HG02798 (cell line): ENCODE data around the gene SCAPER.
A peak's percentile ranks its signal among the peaks of the same experiment; 100 is the strongest.

Experiments
- ATAC-seq: cut with Tn5 transposase; IDR thresholded peaks from one replicate; pipeline ENCODE4 v1.9.1; 2021; ENCODE audit warnings: mild to moderate bottlenecking; ENCODE audit not compliant: unreplicated experiment, poor library complexity

SCAPER gene

DNA sequence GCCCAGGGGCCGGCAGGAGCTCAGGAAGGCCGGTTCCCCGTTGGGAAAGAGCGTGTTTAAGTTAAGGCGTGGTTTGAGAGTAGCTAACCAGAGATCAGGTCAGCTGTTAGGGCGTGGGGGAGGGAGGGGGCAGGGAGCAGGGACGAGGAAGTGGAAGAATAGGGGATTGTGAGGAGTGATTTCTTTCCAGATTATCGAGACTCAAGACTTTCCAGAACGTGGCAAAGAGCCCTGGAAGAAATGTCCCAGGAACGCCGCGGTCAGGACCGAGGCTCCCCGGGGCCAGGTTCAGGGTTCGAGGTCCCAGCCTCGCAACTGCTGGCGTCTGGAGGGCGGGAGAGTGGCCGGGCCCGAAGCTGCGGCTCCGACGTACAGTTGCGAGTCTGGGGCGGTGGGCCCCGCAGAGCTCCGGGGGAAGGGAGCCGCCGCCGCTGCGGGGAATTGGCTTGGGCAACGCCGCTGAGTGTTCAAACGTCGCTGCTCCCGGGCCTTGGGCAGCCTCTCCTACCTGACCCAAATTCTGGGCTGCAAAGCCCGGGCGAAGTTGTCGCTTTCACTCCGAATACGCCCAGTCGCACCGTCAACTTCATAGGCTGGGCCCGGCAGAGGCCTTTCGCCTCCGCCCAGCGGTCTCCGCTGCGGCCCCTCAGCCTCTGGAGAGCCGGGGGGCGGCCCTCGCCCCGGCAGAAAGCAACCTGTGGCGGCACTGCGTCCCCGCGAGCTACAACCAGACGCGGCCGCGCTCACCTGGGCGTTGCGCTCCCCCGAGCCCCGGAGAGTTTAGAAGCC, 559.1 kb downstream of the SCAPER start:
- no peak for ATAC-seq

DNA sequence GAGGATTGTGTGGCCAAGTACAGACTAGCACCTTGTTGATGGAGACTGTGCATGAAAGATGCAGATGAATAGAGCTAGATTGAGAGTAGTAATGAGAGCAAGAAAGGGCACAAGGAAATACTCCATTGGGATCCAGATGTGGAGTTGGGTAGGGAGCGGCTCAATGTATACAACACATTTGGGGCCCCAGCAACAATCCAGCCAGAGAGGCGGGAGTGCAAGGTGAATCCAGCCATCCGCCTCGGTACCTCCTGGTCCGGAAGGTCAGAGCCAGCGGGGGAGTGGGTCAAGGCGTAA, 559.6 kb downstream of the SCAPER start:
- no peak for ATAC-seq

DNA sequence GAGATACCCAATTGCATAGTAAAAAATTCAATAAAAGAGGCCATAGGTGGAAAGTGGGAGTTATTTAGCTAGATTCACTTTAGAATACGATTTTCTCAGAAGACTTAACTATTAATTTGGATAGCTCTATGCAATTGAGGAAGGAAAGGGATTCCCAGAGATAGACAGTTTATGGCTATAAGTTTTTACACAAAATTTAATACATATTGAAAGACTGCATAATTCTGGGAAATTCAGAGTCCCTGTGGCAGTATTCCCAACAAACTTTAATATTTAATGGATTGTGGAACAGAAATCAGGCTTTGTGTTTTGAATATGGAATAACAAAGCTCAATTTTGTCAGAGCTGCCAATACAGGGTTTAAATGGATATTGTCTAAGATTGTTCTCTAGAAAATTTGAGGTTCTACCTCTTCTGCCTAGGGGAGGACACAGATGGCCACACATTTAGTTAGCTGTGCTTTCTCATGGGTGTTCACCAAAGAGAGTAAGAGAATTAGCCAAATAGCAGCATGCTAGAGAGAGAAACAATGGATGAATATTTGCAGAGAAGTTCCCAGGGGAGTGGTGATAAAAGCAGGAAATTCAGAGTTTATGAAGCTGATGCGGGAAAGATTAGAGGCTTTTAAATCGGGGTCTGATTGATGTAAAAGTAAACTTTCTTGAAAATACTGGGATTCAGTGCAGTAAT, 560.1 kb downstream of the SCAPER start:
- ATAC-seq = no peak

DNA sequence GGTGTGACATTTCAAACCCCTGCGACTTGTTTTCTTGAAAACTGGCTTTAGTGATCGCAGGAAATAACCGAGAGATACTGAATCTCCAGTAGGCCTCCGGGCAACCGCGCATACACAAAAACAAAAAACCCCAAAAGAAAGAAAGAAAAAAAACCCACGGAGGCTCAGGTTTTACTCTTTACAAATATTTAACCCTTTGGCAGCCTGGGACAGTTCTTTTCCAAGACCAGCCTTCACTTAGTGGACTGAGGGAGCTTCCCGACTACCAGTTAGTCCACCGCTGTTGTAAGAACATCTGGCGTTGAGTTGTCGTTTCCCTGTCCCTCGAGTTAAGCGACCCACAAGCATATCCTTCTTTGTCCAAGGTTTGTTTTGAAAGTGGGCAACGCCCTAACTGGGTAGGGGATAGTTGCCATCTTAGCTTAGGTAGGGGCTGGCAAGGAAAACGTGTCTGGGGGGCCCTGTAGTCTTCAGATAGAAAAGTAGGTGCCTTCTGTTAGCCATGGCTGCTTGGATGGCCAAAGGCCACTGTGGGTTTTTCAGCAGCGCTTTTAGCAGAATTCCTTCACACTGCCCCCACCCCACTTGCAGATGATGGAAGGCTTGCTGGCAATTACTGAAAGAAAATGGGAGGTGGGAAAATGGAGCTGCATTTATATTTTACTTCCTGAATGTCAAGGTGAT, 561.7 kb downstream of the SCAPER start:
- no peak for ATAC-seq

DNA sequence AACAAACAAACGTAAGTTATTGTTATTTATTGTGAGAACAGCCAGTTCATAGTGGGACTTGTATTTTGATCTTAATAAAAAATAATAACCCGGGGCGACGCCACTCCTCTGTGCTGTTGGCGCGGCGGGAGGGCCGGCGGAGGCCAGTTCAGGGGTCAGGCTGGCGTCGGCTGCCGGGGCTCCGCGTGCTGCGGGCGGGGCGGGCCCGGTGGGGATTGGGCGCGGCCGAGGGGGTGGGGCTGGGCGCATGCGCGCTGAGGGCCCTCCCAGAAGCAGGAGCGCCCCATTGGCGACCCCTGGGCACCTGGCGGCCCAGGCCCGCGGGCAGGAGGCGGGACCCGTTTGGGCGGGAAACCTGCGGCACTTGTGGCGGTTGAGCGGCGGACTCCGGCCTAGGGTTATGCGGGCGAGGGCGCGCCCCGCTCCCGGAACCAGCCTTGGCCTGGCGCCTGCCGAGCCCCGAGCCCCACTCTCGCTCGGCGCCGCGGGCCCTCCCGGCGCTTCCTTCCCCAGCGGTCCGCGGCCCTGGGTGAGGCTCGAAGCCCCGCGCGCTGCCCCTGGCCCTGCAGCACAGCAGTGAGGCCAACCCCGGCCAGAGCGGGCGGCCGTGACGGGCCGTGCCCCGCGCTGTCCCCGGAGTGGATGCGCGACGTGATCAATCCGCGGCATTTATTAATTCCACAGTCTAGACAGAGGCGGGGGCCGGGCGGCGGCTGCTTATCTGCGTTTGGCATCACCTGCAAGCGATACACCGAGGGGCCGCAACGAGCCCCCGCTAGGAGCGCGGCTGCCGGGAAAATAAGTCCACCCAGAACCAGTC, 562.5 kb downstream of the SCAPER start:
- no peak for ATAC-seq

DNA sequence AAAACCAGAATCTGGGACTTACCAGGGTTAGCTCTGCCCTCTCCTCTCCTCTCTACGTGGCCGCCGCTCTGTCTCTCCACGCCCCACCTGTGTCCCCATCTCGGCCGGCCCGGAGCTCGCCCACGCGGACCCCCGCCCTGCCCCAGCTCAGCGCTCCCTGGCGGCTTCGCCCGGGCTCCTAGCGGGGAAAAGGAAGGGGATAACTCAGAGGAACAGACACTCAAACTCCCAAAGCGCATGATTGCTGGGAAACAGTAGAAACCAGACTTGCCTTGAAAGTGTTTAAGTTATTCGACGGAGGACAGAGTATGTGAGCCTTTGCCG, 563.1 kb downstream of the SCAPER start:
- ATAC-seq = no peak

DNA sequence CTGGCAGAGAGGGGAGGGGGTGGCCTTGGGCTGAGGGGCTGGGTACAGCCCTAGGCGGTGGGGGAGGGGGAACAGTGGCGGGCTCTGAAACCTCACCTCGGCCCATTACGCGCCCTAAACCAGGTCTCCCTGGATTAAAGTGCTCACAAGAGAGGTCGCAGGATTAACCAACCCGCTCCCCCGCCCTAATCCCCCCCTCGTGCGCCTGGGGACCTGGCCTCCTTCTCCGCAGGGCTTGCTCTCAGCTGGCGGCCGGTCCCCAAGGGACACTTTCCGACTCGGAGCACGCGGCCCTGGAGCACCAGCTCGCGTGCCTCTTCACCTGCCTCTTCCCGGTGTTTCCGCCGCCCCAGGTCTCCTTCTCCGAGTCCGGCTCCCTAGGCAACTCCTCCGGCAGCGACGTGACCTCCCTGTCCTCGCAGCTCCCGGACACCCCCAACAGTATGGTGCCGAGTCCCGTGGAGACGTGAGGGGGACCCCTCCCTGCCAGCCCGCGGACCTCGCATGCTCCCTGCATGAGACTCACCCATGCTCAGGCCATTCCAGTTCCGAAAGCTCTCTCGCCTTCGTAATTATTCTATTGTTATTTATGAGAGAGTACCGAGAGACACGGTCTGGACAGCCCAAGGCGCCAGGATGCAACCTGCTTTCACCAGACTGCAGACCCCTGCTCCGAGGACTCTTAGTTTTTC, 563.6 kb downstream of the SCAPER start:
- ATAC-seq = no peak

DNA sequence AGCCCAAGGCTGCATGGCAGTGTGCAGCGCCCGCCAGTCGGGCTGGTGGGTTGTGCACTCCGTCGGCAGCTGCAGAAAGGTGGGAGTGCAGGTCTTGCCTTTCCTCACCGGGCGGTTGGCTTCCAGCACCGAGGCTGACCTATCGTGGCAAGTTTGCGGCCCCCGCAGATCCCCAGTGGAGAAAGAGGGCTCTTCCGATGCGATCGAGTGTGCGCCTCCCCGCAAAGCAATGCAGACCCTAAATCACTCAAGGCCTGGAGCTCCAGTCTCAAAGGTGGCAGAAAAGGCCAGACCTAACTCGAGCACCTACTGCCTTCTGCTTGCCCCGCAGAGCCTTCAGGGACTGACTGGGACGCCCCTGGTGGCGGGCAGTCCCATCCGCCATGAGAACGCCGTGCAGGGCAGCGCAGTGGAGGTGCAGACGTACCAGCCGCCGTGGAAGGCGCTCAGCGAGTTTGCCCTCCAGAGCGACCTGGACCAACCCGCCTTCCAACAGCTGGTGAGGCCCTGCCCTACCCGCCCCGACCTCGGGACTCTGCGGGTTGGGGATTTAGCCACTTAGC, 564.3 kb downstream of the SCAPER start:
- ATAC-seq = no peak

DNA sequence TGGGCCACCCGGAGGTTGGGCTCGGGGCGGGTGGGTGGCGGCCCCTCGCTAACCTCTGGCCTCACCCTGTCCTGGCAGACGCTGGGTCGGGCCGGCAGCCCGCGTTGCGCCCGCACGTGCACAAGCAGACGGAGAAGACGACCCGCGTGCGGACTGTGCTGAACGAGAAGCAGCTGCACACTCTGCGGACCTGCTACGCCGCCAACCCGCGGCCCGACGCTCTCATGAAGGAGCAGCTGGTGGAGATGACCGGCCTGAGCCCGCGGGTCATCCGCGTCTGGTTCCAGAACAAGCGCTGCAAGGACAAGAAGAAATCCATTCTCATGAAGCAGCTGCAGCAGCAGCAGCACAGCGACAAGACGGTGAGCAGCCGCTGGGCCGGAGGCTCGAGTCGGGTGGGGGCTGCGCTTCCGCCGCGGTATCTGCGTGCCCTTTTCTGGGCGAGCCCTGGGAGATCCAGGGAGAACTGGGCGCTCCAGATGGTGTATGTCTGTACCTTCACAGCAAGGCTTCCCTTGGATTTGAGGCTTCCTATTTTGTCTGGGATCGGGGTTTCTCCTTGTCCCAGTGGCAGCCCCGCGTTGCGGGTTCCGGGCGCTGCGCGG, 564.8 kb downstream of the SCAPER start:
- no peak for ATAC-seq

DNA sequence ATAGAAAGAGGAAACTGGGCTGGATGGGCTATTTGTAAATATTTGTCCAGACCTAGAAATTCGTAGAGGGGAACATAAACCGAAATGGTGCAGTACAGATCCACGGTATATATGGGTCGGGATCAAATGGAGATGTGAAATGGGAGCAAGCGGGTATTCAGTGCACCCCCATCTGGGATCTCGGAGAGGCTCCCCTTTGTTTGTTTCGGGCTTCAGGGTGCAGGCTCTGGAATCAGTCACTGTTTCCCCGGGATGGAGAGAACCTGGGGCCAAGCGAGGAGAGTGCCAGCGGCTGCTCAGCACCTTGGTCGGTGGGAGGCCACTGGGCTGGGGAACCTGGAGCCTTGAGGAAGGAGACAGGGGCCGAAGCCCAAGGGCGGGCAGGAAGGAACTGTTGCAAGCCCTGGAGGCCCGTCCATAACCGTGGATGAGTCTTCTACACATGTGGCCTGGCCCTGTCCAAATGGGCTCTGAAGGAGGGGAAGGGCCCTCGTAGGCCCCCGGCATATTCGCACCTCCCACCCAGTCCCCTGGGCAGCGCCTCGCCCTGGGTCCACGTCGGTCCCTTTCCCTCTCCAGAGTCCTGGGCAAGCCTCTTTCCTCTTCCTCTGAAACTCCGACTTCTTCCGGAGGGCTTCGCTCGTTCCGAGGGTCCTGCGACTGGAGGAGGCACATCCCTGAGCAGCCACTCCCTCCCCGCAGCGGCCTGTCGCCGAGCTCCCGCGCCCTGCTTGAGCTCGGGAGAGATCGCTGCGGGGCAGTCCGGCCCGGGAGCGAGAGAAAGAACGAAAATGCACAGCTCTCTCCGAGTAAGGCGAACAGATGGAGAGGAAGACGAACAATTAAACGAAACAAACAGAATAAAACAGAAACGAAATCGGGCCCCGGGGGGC, 565.6 kb downstream of the SCAPER start:
- no peak for ATAC-seq

DNA sequence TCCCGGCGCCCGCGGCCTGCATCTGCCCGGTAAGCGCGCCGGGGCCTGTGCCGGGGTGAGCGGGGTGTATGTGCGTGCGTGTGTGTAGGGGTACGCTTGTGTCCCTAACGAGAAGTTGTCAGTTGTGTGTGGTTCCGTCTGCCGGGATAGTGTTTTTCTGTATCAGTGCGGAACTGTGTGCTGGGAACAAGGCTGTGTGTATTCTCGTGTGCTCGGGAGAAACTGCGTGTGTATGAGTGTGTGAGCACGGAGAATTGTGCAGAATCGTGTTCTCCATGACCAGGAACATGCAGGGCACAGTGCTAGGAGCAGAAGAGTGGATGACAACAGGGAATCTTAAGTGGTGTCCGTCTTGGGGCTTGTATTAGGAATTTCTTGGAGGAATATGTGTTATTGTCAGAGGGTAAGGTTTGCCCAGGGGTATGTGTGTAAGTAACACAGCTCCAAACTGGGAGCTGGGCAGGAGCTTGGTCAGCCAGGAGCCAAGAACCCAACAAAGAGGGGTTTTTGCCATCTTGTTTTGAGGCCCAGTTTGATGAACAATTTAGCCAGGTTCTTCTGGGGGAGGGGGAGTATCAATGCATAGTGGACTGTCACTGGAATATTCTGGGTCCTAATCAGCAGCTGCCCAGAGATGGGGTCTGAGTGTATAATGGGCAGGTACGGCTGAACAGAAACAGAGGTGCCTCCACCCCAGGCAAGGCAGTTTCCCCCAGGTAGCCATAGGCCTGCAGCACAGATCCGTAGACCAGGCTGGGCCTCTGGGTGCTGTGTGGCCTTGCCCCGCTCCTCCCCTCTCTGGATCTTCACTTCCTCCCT, 566.4 kb downstream of the SCAPER start:
- ATAC-seq = no peak

DNA sequence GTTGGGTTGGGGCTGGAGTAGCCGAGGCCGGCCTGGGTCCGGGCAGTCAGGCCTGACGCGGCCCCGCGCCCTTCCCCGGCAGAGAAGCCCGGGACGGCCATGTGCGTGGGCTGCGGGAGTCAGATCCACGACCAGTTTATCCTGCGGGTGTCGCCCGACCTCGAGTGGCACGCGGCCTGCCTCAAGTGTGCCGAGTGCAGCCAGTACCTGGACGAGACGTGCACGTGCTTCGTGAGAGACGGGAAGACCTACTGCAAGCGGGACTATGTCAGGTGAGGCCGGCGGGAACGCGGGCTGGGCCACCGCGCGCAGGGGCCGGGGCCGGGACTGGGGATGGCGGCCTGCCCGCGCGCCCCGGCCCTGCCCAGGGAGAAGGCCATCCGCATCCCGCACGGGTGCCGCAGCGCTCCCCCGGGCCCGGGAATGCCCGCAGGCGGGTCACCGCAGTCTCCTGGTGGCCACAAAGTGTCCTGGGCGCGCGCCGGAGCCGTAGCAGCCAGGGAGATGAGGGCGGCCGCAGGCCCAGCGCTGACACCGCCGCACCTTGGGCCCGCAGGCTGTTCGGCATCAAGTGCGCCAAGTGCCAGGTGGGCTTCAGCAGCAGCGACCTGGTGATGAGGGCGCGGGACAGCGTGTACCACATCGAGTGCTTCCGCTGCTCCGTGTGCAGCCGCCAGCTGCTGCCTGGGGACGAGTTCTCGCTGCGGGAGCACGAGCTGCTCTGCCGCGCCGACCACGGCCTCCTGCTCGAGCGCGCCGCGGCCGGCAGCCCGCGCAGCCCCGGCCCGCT, 567.2 kb downstream of the SCAPER start:
- no peak for ATAC-seq

DNA sequence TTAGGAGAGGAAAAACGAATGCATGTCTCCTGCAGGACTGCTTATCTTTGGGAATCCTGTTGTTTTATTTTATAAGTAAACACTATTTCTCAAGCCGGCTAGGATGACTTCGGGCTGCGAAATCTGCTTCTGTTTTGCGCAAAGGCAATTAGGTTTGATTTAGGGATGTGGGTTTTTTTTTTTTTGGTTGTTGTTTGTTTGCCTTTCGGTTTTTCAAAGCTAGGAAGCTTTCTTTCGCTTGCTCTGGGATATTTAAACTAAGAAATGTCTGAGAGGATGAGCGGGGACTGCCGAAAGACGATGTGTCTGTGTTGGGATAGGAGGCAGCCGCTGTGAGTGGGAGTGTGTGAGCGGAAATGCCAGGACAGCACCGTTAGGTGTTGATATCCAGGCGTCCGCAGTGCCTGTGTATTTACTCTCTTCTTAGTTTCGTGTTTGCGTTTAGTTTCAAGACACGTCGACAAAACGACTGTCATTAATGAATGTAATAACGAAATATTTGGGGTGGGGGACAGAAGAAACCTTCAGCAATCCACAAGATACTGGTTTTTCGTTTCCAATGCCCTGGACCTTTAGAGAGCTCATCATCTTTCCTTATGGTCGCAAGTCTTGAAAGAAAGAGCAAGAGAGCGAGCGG, 568.0 kb downstream of the SCAPER start:
- ATAC-seq = no peak

DNA sequence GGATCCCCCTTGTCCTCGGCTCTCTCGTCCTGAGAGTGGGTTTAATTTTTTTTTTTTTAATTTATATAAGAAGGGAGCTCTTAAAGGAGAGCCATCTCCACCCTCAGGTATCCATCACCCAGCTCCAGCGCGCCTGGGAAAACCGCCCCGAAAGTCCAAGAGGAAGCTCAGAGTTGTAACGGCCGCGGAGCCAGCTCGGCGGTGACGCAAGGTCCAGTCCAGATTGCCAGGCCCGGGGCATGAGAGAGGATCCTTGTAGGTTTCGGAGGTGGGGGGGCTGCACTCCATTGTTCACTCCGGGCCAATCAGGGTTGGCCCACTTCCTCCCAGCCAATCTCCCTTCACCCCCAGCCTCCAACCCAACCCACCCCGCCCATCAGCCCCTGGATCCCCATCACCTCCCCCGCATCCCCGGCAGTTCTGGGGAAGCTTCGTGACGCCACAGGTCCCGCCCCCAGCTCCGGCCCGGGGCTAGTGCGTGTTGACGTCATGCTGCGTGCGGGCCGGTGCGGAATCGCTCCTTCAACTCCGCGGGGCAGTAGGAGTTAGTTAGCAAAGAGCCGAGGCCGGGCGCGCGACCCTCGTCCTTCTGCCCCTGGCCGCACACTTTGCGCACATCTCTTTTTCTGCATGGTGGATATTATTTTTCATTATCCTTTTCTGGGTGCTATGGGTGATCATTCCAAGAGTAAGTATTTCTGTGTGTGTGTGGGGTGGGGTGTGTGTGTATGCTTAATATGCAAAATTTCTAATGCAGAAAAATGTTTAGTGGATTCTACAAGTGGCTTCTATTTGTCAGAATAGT, 568.7 kb downstream of the SCAPER start, which contains the start of gene ISL2:
Gene ISL2 (plus strand): TSS at position 520 of the 805 bp plus-strand sequence. CDS start 111 bp downstream, at position 631.
- peak; percentile 73 for ATAC-seq
